Forelimb muscle (tissue), 1 donor: ENCODE results near the gene INAVA. TPM values are rescaled to one million over a fixed set of nuclear protein-coding genes. Genes with fewer than 3 reads are reported as not detected.
"Not testable (repeated sequence)": the region's sequence is repeated elsewhere in the genome, so short reads cannot be mapped to it uniquely, and the experiment has no call there.

Experiments used
- DNase-seq: peaks from one replicate; pipeline ENCODE4 v3.0.0-alpha.2; 2013; ENCODE audit warnings: low read depth
- polyA plus RNA-seq: library from polyadenylated mRNA; unstranded; fragments of 120-200 nt; gene quantifications from one replicate; pipeline ENCODE4 v1.2.1, GENCODE V29; 2013; ENCODE audit not compliant: insufficient read length

INAVA gene
- polyA plus RNA-seq, 1 donor: 2.0 TPM

DNA sequence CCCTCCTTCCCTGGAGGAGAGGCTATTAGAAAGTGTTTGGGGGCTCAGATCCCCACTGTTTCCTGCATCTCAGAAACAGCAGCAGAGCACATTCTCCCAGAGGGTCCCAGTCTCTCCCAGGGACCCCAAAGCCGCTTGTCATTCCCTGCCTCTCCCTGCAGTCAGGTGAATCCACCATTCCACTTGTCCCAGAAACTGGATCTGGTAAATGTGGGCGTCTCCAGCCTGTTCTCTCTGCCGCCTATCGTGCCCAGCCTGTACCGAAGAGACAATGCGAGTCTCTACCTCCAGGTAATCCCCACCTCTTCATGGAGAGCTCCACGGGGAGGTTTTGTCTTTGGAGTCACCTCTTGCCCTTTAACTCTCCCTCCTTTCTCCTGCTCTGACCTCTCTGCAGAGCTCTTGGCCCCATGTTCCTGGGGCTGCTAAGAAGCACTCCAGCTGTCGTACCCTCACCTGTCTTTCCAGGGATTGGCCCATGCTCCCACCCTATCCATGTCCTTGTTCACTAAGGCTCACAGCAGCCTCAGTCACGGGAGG is 26.9 kb downstream of the INAVA start:
- DNase-seq: no peak

DNA sequence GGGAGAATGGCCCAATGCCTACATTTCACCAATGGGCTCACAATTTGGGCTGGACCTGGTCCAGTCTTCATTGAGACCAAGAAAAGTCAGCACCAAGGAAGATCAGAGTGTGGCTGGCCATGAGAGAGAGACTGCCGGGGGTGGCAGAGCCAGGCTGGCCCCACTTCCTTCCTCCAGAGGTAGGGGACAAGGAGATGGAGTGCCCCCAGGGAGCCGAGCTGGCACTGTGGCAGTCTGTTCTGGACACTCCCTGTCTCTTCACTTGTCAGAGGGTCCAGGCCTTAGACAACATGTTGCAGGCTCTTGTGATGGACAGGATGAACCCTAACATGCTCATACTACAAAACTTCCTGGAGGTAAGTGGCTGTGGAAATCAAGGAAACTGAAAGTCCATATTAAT is 27.7 kb downstream of the INAVA start:
- no peak for DNase-seq

DNA sequence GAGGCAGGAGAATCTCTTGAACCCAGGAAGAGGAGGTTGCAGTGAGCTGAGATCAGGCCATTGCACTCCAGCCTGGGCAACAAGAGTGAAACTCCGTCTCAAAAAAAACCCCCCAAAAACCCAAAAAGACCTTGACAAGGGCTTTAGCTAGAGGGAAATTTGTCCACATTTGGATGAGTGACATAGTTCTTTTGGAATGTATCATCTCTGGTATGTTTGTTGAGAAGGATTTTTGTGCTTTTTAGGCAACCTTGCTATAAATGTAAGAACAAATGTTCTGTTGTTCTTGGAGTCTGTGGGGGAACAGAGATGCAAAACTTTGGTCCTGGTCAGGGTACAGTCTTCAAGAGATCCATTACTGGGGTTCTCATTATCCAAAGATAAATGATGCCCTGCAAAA is 28.9 kb downstream of the INAVA start:
- DNase-seq: no peak

DNA sequence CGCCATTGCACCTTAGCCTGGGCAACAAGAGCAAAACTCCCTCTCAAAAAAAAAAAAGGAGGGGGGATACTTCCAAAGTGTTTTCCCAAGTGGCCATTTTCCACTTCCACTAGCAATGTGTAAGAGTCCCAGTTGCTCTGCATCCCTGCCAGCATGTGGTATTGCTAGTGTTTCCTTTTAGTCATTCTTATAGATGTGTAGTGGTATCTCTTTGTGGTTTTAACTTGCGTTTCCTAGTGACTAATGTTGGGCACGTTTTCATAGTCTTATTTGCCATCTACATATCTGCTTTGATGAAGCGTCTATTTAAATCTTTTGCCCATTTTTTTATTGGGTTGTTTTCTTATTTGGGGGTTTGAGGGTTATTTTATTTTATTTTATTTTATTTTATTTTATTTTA is 31.1 kb downstream of the INAVA start:
- no peak for DNase-seq

DNA sequence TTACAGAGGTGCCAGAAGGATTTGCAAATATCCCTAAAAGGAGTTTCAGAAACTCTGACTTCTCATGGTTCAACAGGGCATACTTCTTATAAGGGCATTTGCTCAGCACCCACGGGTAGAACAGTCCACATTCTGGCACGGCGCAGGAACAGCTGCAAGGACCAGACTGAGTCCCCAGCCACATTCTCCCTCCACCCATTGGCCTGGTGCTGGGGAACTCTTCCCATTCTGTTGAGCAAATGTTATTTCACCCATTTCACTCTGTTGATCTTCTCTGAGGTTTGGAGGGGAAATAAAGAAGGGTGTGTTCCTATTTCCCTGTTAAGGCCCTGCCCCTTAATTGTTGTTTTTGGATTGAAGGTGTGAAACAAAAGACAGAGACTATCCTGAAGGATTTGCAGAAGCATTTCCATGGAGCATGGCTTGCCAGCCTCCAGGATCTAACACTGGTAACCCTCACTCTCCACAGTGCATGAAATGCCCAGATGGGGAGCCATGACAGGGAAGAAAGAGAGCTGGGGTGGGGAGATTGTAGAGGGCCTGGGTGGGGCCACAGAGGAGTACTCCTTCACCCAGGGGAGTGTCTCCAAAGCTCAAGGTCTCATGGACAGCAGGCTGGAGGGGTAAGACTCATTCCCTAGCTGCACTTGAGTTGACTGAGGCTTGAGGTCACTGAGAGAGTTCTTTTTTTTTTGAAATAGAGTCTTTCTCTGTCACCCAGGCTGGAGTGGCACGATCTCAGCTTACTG is 35.0 kb downstream of the INAVA start:
- no peak for DNase-seq

DNA sequence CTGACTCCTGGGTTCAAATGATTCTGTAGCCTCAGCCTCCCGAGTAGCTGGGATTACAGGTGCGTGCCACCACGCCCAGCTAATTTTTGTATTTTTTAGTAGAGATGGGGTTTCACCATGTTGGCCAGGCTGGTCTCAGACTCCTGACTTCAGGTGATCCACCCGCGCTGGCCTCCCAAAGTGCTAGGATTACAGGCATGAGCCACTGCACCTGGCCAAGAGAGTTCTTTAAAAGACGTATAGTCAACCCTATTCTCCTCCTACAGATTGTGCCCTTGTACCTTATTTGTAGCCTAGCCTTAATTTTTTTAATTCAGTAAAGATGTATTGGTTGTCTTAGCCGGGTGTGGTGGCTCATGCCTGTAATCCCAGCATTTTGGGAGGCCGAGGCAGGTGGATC is 35.6 kb downstream of the INAVA start:
- not testable (repeated sequence) for DNase-seq

DNA sequence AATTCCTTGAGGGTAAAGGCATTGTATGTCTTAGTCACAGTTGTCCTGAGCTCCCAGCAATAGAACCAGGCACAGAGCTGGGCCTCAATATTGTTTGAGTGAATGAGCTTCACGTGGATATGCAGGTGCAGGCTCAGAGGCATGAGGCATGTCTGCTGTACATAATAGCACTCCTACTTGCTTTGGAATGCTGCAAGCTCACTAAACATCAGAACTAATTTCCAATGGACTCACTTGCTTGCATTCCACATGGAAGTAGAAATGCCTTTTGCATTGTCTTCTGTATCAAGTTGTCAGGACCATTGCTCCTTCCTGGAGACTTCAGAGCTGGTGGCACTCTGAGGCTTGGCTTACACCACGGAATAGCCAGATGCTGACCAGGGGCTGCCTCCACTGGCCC is 37.1 kb downstream of the INAVA start:
- no peak for DNase-seq

DNA sequence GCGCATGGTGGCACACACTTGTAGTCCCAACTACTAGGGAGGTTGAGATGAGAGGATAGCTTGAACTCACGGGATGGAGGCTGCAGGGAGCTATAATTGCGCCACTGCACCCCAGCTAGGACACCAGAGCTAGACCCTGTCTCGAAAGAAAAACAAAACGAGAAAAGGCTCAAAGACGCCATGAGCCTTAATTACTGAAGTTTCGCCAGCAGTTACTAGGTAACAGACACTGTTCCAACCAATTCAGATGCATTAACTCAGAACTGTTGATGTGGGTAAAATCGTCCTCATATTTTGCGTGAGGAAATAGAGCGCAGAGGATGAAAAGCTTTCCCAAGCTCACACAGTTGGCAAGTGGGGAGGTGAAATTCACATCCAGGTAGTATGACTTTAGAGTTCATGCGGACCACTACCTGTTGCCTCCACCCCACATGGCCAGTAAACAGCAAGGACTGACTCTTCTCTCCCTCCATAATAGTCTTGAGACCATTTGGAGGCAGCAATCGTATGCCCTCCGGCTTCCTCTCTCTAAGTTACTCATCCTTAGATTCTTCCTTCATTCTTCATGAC is 40.1 kb downstream of the INAVA start:
- no peak for DNase-seq

DNA sequence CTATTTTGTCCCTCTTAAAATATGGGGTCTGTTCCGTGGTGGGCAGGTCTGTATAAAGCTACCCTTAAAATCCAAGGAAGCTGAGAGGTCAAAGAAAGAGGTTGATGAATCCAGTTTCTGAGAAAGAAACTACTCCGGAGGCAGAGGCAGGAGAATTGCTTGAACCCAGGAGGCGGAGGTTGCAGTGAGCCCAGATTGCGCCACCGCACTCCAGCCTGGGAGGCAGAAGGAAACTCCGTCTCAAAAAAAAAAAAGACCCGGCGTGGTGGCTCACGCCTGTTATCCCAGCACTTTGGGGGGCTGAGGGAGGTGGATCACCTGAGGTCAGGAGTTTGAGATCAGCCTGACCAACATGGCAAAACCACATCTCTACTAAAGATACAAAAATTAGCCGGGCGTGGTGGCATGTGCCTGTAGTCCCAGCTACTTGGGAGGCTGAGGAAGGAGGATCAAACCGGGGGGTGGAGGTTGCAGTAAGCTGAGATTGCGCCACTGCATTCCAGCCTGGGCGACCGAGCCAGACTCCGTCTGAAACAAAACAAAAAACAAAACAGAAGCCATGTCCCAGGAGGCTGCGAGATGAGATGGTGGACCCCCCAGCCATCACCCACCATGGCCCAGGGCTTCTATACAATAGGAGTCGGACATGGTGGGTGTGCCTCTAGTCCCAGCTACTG is 40.7 kb downstream of the INAVA start:
- DNase-seq: not testable (repeated sequence)

DNA sequence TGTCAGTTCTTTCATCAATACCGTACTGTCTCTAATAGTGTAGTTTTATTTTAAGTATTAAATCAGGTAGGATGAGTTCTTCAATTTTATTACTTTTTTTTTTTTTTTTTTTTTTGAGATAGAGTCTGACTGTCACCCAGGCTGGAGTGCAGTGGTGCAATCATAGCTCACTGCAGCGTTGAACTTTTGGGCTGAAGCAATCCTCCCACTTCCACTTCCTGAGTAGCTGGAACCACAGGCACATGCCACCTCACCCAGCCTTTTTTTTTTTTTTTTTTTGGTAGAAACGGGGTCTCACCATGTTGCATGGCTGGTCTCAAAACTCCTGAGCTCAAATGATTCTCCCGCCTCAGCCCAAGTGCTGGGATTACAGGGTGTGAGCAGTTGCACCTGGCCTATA is 44.3 kb downstream of the INAVA start:
- DNase-seq: no peak

DNA sequence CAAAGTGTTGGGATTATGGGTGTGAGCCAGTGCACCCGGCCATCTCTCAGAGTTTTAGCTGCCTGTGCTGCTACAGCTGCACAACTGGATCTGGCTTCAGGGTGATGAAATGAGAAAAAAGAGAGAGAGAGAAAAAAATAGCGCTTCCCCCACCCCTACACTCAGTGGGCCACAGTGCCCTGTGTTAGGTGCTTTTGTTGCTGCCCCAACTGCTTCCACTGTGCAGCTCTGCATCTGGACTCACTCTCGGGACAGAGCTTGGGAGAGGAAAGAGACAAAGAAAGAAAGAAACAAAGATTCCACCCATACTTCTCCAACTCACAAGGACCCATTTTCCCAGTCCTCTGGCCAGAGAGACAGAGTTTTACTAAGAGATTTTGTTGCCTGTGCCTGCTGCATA is 50.4 kb downstream of the INAVA start:
- DNase-seq: no peak

DNA sequence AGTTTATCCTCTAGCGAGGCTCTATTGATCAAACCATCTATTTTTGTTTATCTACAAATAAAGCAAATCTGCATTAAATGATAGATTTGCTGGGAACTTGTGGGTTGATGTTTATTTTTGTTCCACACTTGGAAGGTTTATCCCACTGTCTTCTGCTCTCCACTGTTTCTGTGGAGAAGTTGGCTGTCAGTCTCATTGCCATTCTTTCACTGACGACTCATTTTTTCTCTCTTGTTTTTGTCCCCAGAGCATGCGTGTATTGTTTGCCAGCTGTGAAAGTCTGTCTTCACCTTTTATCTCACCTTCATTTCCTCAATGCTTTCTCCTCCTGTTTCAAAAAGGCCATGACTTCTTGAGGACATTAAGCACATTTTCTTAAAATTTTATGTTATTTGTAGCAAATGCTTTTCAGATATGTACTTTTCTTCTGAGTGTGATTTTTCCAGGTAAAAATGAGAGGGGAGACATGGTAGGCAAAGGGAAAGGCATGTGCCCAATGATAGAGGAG is 52.4 kb downstream of the INAVA start:
- DNase-seq: no peak

DNA sequence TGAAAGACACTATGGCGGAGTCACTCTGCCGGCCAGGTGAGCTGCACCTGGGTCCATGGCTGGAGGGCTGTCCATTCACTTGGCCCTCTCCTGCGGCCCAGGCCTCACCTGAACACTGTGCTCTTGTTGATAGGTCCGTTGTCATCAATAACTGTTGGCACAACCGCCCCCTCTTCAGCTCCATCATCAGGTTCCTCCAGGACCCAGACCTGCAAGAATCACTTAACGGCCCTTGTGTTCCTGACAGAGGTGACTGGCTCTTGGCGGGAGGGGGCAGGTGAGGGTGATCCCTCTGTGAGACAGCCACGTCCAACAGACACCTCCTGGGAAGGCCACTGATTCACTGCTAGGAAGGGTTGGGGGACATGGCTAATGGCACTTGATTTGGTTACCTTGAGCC is 54.9 kb downstream of the INAVA start:
- no peak for DNase-seq

DNA sequence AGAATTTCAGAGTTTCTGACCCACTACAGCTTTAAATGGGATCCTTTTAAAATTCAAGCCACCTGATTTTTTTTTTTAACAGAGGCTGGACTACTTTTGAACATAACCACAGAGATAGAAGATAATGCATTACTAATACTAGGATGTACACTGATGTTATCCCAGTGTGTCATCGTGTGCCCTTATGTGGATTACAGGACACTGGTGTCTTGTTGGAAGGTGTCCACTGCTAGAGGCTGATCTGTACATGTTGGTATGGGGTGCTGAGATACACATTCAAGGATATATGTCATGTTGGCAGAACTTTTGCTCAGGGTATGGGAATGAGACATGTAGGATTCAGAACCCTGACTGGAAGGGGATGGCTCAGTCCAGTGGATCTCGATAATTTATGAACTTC is 56.3 kb downstream of the INAVA start:
- DNase-seq: no peak

DNA sequence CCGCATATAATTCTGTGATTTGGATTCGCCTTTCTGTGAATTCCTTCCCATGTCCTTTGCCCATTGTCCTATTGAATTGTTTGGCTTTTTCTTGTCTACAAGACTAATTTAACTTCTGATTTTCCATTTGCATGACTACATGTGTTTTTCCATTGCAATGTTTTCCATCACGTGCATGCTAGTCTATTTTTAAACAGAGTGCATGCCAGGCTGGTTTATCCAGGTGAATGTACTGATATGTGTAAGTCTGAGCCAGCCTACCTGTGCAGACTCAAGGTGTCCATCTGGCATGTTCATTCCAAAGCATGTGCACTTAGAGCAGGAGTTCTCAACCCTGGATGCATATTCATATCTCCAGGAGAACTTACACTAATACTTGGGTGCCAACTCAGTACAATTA is 59.7 kb downstream of the INAVA start:
- no peak for DNase-seq

DNA sequence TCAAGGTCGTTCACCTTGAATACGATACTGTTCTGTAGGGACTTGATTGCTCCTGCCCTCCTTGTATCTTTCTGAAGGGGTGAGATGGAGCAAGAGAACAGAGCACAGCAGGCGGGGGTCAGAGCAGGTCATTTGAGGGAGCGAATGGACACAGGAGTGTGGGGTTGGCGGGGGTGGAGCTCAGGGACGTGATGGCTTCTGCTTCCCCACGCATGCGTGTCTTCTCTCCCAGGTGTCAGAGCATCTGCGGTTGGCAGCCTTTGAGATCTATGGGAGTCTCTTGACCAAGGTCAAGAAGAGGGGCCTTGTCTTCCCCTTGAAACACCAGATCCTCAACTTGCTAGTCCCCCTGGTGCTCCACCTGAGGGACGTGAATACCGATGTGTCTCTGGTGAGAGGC is 63.9 kb downstream of the INAVA start:
- DNase-seq: no peak

DNA sequence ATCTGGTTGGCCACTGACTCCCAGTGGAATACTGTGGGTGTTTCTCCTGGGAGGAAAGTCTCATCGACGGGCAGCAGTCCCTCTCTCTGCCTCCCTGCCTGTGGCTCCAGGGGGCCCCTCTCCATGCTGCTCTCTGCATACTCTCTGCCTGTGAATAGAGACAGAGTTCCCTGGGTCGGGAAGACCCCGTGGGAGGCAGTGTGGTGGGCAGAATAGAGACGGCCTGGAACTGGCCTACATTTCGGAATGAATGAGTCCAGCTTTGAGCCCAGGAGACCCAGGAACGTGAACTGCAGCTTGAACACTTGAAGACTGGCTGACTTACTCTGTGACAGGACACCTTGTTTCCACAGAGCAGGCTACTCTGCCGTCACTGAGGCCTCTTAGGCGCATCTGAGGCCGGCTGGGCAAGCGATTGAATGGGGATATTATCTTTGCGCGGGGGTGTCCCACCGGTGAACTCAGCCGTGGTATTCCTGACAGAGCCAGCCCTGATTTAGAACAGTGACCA is 64.8 kb downstream of the INAVA start:
- DNase-seq: no peak

DNA sequence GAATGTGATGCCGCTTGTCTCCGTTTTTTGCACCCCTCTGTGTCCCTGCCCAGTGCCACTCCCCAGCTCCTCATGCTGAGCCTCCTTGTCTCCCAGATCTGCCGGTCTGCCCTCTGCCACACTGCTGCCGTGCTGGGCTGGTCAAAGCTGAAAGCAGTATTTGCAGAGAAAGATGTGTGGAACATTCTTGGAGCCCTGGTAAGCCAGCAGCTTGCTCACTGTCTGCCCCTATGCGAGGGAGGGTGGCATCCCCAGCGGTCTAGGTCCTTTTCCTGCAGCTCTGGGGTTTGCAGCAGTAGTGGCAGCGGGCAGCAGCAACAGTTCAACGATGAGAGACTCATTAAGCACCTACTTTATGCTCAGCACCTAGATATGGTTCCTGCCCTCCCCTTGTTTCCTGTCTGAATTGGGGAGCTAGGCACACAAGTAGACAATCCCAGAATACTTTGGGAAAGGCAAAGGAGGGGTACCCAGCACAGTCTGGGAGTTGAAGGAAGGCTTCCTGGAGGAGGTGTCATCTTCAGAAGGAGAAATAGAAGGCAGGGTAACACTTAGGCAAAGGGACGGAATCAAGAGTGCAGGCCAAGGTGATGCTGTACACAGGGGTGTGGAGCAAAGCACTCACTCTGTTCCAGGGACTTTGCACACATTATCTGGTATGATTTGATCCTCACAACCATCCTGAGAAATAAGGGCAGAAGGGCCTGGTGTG is 65.7 kb downstream of the INAVA start:
- no peak for DNase-seq

DNA sequence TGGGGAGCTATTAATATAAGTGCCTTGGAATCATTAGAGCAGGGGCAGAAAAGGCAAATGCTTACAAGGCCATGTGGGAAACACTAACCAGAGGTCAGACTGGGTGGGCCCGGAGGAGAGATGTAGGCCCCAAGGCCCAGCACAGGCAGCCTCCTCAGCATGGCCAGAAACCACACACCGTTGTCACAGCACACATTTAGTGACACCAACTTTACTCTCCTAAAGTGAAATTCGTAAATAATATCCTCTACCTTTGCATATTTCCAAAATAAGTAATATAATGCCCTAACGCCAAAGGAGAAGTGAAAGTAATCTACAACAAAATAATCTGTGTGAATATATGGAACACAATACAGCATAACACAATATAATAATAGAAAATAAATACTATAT is 66.2 kb downstream of the INAVA start:
- no peak for DNase-seq

DNA sequence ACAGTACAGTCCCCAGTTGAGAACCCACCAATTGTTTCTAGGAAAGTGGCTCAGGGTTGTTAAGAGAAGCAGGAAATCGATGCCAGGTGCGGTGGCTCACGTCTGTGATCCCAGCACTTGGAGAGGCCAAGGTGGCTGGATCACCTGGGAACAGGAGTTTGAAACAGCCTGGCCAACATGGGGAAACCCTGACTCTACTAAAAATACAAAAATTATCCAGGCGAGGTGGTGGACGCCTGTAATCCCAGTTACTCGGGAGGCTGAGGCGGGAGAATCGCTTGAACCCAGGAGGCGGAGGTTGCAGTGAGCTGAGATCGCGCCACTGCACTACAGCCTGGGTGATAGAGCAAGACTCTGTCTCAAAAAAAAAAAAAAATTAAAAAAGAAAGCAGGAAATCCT is 67.5 kb downstream of the INAVA start:
- not testable (repeated sequence) for DNase-seq

DNA sequence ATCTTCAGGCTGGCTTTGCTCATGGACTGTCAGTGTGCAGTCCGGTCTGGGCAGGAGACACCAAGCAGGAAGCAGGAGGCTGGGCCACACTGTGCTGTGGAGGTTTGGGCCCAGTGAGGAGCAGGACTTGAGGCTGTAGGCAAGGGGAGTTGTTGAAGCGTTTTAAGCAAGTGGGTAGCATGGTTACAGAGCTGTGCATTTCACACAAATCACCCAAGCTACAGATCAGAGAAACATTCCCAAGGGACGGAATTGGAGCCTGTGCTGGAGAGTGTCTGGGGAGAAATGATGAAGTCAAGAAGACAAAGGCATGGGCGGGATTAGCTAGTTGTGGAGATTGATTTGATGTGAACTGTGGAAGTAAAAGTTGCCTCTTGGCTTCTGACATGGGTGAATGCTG is 67.9 kb downstream of the INAVA start:
- DNase-seq: no peak

DNA sequence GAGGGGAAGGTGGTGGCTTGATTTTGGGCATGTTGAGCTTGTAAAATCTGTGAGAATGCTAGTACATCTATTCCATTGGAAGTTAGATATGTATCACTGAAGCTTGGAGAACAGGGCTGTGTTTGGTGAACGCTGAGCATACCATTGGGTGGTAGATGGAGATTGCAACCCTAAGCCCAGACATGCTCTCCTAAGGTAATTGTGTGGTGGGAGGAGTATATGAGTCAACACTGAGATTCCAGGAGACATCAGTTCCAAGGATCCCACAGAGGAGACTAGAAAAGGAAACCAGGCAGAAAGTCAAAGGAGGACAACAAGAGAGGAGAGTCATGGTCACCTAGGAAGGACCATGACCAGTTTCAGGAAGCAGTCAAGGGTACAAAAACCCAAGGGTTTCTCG is 68.4 kb downstream of the INAVA start:
- no peak for DNase-seq
